Ovary (tissue), 3 donors: ENCODE data around the gene OPCML.

Experiments
- EP300 ChIP-seq: sonication (generic); formaldehyde crosslinking; IDR thresholded peaks from one replicate; pipeline ENCODE4 v1.6.1; 2017; ENCODE audit warnings: antibody characterized with exemption
- TF ChIP-seq, protein P1 (sequence below), 3 donors: fragments of 450-650 bp in 2 of 3; fragments of 200-600 bp in 1 of 3; IDR thresholded peaks; one replicate each; pipeline versions ENCODE4 v1.5.1 to v1.8.0; 2016 to 2022; ENCODE audit warnings: antibody characterized with exemption in 3 of 3, mild to moderate bottlenecking in 1 of 3
- donor health status: DM: no; HTN: no; CAD: no.

DNA sequence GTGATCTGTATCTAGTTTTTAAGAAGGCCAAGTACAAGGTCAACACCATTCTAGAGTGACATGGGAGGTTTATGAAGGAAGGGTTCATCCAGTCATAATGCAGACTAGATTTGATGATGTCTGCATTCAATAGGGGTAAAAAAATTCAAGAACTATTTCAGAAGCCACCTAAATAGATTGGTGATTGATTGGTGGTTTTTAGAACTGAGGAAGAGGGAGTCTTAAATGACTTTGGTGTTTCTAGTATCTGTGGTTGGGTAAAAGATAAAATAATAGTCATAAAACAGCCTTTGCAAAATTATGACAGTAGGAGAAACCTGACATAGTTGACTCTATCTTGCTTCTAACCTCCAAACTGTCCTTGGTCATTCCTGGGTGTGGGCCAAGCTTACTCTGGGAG lies 114.1 kb downstream of the OPCML start:
- TF ChIP-seq, protein P1, sequence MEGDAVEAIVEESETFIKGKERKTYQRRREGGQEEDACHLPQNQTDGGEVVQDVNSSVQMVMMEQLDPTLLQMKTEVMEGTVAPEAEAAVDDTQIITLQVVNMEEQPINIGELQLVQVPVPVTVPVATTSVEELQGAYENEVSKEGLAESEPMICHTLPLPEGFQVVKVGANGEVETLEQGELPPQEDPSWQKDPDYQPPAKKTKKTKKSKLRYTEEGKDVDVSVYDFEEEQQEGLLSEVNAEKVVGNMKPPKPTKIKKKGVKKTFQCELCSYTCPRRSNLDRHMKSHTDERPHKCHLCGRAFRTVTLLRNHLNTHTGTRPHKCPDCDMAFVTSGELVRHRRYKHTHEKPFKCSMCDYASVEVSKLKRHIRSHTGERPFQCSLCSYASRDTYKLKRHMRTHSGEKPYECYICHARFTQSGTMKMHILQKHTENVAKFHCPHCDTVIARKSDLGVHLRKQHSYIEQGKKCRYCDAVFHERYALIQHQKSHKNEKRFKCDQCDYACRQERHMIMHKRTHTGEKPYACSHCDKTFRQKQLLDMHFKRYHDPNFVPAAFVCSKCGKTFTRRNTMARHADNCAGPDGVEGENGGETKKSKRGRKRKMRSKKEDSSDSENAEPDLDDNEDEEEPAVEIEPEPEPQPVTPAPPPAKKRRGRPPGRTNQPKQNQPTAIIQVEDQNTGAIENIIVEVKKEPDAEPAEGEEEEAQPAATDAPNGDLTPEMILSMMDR (IDR thresholded peaks at IDR 0.05), result no peak
- no peak for TF ChIP-seq EP300
